Panc1 (cell line): Measurements from ENCODE around the gene CSNK1E.

Experiments
- CTCF ChIP-seq: fragments of 450-650 bp; IDR thresholded peaks from 2 replicates; pipeline ENCODE4 v1.5.1; 2017; ENCODE audit warnings: mild to moderate bottlenecking
- POLR2AphosphoS5 ChIP-seq: IDR thresholded peaks from 2 replicates; pipeline ENCODE4 v1.6.1; 2012; ENCODE audit warnings: mild to moderate bottlenecking, low read depth, low read length, moderate library complexity
- REST ChIP-seq, 2 experiments: IDR thresholded peaks; 2 replicates each; pipeline ENCODE4 v1.6.1; 2011 to 2012; ENCODE audit warnings: low read depth in 2 of 2, control low read depth in 1 of 2, low read length in 1 of 2, mild to moderate bottlenecking in 1 of 2, moderate library complexity in 1 of 2; ENCODE audit not compliant: insufficient read depth in 1 of 2
- SIN3A ChIP-seq: IDR thresholded peaks from 2 replicates; pipeline ENCODE4 v1.6.1; 2012; ENCODE audit warnings: low read depth, mild to moderate bottlenecking, low read length, moderate library complexity, borderline replicate concordance; ENCODE audit not compliant: insufficient read depth
- TCF7L2 ChIP-seq: IDR thresholded peaks from 2 replicates; pipeline ENCODE4 v1.6.1; 2011; ENCODE audit warnings: mild to moderate bottlenecking, low read depth, low read length, inconsistent platforms

GRCh38 chr22:38273135-38273826 is 44.0 kb downstream of the CSNK1E start:
- TF ChIP-seq CTCF (no peak), REST (IDR thresholded peaks at IDR 0.05; ENCODE audit: insufficient read depth in 1 of 2, low read depth in 2 of 2, low read length in 1 of 2) (no peak), TCF7L2 (no peak), POLR2AphosphoS5 (no peak), SIN3A (no peak)
